SJSA1 (cell line): Measurements from ENCODE around the gene SPDEF. TPM values are rescaled to one million over a fixed set of nuclear protein-coding genes. Genes with fewer than 3 reads are reported as not detected.

Experiments used
- DNase-seq, 2 experiments: peaks; one replicate each; pipeline ENCODE4 v3.0.0-alpha.2; 2015 to 2020; ENCODE audit warnings: low spot score in 2 of 2, low read depth in 1 of 2
- H3K27ac ChIP-seq: fragments of 250-450 bp; sonication (Bioruptor Pico); 2 replicates; pipeline ENCODE4 v1.5.1; 2020; ENCODE audit warnings: mild to moderate bottlenecking, moderate library complexity
- H3K27me3 ChIP-seq: fragments of 250-450 bp; sonication (Bioruptor Pico); replicated peaks from 2 replicates; pipeline ENCODE4 v1.5.1; 2020; ENCODE audit warnings: mild to moderate bottlenecking, moderate library complexity
- H3K36me3 ChIP-seq: fragments of 250-450 bp; sonication (Bioruptor Pico); 2 replicates; pipeline ENCODE4 v1.5.1; 2020; ENCODE audit warnings: mild to moderate bottlenecking
- H3K4me1 ChIP-seq: fragments of 250-450 bp; sonication (Bioruptor Pico); replicated peaks from 2 replicates; pipeline ENCODE4 v1.6.1; 2021; ENCODE audit warnings: mild to moderate bottlenecking
- H3K4me3 ChIP-seq: fragments of 250-450 bp; sonication (Bioruptor Pico); 2 replicates; pipeline ENCODE4 v1.5.1; 2020; ENCODE audit warnings: mild to moderate bottlenecking
- H3K9me3 ChIP-seq: fragments of 250-450 bp; sonication (Bioruptor Pico); replicated peaks from 2 replicates; pipeline ENCODE4 v1.5.1; 2020; ENCODE audit warnings: mild to moderate bottlenecking
- total RNA-seq: library from RNA; depleted of rRNA; stranded (reverse); fragments of >200 nt; shearing (Covaris generic); gene quantifications from 2 replicates; pipeline ENCODE4 v1.2.3, GENCODE V29; 2014

The SPDEF gene
- total RNA-seq, 1 experiment from 2014 or later, result not detected

- Histone ChIP-seq H3K4me3 (no peak overlapping the region), H3K27me3 (no peaks in the 10 kb centered on the region; the same call in 1 of the 2 replicates), H3K27ac (no peak overlapping the region), H3K36me3 (no peaks in the 10 kb centered on the region), H3K9me3 (no peaks in the 10 kb centered on the region), H3K4me1 (no peaks in the 10 kb centered on the region)
- DNase-seq, result no peak
Measured at GRCh38 chr6:34519971-34520644, 36.0 kb downstream of the SPDEF start.

- Histone ChIP-seq H3K36me3 (no peaks in the 10 kb centered on the region), H3K27me3 (no peaks in the 10 kb centered on the region; the same call in 1 of the 2 replicates), H3K27ac (no peak overlapping the region), H3K4me1 (no peaks in the 10 kb centered on the region), H3K9me3 (no peaks in the 10 kb centered on the region), H3K4me3 (no peak overlapping the region)
- DNase-seq, result no peak
Measured at GRCh38 chr6:34518669-34519365, 37.3 kb downstream of the SPDEF start.

GRCh38 chr6:34517966-34518365, 38.2 kb downstream of the SPDEF start:
- no peak overlapping the region for H3K4me3 ChIP-seq
- DNase-seq, result no peak
- H3K9me3 ChIP-seq, result no peaks in the 10 kb centered on the region
- no peaks in the 10 kb centered on the region for H3K4me1 ChIP-seq
- H3K27ac ChIP-seq, result no peak overlapping the region
- H3K27me3 ChIP-seq, result no peaks in the 10 kb centered on the region; the same call in 1 of the 2 replicates
- no peaks in the 10 kb centered on the region for H3K36me3 ChIP-seq

GRCh38 chr6:34517461-34517881, 38.7 kb downstream of the SPDEF start:
- Histone ChIP-seq H3K27me3 (no peaks in the 10 kb centered on the region; the same call in 1 of the 2 replicates), H3K4me1 (no peaks in the 10 kb centered on the region), H3K4me3 (no peak overlapping the region), H3K9me3 (no peaks in the 10 kb centered on the region), H3K27ac (no peak overlapping the region), H3K36me3 (no peaks in the 10 kb centered on the region)
- DNase-seq, result no peak

DNA sequence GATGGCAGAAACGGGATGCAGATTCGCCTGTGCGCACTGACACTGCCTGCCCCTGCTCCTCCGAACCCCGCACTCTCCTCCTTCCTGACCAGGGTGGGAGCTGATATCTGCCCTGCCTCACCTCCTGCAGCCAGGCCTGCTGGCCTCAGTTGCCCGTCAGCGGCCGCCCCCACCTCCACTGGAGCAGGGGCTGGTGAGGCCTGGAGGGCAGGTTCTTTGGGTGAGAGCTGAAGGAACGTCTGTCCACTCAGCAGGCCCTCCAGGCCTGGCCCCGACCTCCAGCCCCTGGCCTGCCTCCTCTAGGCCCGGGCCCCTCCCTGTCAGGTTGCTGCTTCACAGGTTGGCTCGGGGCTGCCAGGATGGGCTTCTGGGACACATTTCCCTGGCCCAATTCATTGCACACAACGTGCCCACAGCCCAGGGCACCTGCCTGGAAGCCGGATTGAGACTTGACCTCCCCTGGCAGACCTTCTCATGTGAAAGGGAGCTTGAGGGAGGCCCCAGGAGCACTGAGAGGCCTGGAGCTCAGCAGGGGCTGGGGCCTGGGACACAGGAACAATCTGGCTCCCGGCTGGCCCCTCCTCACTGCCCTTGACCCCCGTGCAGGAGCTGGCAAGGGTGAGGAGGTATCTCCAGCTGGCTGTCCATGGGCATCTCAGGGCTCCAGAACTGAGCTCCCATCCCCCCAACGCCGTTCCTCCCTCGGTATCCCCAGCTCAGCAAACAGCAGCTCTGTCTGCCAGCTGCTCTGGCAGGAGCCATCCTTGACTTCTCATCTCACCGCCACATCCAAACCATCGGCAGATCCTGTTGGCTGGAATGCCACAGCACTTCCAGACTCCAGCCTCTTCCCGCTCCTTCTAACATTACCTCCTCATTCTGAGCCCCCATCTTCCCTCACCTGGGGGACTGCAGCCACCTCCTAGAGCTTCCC, 39.5 kb downstream of the SPDEF start:
- no peak overlapping the region for H3K27ac ChIP-seq
- no peaks in the 10 kb centered on the region for H3K4me1 ChIP-seq
- H3K9me3 ChIP-seq, result no peaks in the 10 kb centered on the region
- no peaks in the 10 kb centered on the region for H3K36me3 ChIP-seq
- no peaks in the 10 kb centered on the region; the same call in 1 of the 2 replicates for H3K27me3 ChIP-seq
- H3K4me3 ChIP-seq, result no peak overlapping the region
- no peak for DNase-seq

DNA sequence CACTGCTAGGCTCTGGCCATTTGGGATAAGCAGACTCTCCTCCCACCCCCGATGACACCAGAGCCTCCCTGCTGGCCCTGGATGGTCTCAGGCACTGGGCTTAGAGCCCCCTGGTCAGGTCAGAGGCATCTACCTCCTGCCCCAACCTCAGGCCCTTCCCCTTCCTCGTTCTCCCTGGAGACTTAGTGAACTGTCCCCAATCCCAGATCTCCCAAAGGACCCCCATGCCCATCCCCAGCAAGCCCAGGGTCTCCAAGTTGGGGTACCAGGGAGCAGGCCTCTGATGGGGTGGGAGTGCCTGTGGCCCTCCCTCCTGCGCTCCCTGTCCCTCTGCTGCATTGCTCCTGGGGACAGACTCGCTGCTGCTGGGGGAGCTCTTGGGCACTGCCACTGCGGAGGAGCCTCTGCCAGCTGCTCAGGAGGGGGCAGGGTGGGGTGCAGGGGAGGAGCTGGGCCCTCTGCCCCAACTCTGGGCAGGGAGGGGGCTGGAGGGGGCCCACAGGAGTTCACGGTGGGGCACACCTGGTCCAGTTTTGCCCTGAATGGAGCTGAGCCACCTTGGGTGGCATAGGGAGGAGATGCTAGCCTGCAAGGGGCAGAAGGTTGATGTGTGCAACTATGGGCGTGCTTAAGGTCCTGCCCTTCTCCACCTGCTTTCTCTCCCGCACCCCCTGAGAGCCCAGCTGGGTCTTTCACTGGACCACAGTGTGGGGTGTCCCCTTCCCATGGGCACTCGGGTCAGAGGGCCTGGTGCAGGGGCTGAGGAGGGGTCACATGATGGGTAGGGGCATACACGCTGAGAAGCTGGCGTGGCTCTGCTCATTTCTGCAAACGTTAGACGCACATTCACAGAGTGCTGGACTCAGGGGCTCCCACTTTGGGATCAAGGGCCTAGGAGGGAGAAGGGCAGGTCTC, 40.4 kb downstream of the SPDEF start:
- no peaks in the 10 kb centered on the region; the same call in 1 of the 2 replicates for H3K27me3 ChIP-seq
- DNase-seq, result no peak
- H3K4me1 ChIP-seq, result no peaks in the 10 kb centered on the region
- H3K36me3 ChIP-seq, result no peaks in the 10 kb centered on the region
- no peak overlapping the region for H3K27ac ChIP-seq
- H3K9me3 ChIP-seq, result no peaks in the 10 kb centered on the region
- no peak overlapping the region for H3K4me3 ChIP-seq

GRCh38 chr6:34514593-34515472, 41.3 kb downstream of the SPDEF start:
- Histone ChIP-seq H3K27ac (no peak overlapping the region), H3K36me3 (no peaks in the 10 kb centered on the region), H3K4me3 (no peak overlapping the region), H3K9me3 (no peaks in the 10 kb centered on the region), H3K4me1 (no peaks in the 10 kb centered on the region), H3K27me3 (no peaks in the 10 kb centered on the region; the same call in 1 of the 2 replicates)
- no peak for DNase-seq

GRCh38 chr6:34514112-34514511, 42.0 kb downstream of the SPDEF start:
- Histone ChIP-seq H3K27me3 (no peaks in the 10 kb centered on the region; the same call in 1 of the 2 replicates), H3K36me3 (no peaks in the 10 kb centered on the region)

GRCh38 chr6:34513646-34514045, 42.5 kb downstream of the SPDEF start:
- Histone ChIP-seq H3K36me3 (no peaks in the 10 kb centered on the region), H3K4me3 (no peak overlapping the region), H3K27me3 (no peaks in the 10 kb centered on the region; the same call in 1 of the 2 replicates), H3K9me3 (0 out of 2 replicates have a peak, but pooled peaks cover 3% of the 10 kb centered on the region), H3K4me1 (no peaks in the 10 kb centered on the region), H3K27ac (no peak overlapping the region)
- no peak for DNase-seq

More at GRCh38 chr6:34514112-34514511, 42.0 kb downstream of the SPDEF start:
- Histone ChIP-seq H3K9me3 (0 out of 2 replicates have a peak, but pooled peaks cover 2% of the 10 kb centered on the region), H3K27ac (no peak overlapping the region), H3K4me3 (no peak overlapping the region), H3K4me1 (no peaks in the 10 kb centered on the region)
- DNase-seq, result no peak

- Histone ChIP-seq H3K4me3 (no peak overlapping the region), H3K4me1 (no peaks in the 10 kb centered on the region), H3K27ac (no peak overlapping the region), H3K27me3 (no peaks in the 10 kb centered on the region; the same call in 1 of the 2 replicates), H3K9me3 (0 out of 2 replicates have a peak, but pooled peaks cover 3% of the 10 kb centered on the region), H3K36me3 (no peaks in the 10 kb centered on the region)
- no peak for DNase-seq
Measured at GRCh38 chr6:34512738-34513115, 43.4 kb downstream of the SPDEF start.

- H3K9me3 ChIP-seq, result 0 out of 2 replicates have a peak, but pooled peaks cover 3% of the 10 kb centered on the region
- no peaks in the 10 kb centered on the region for H3K4me1 ChIP-seq
- DNase-seq, result no peak
- H3K4me3 ChIP-seq, result no peak overlapping the region
- no peak overlapping the region for H3K27ac ChIP-seq
- no peaks in the 10 kb centered on the region; the same call in 1 of the 2 replicates for H3K27me3 ChIP-seq
- H3K36me3 ChIP-seq, result no peaks in the 10 kb centered on the region
Measured at GRCh38 chr6:34511915-34512737, 44.0 kb downstream of the SPDEF start.
